ENCODE results near the gene ARRDC3.
A peak's percentile ranks its signal among the peaks of the same experiment; 100 is the strongest.

The ARRDC3 gene

GRCh38 chr5:91366551-91366950 lies 16.6 kb downstream of the ARRDC3 start:
- TF ChIP-seq CTCF (IDR thresholded peaks at IDR 0.05; ENCODE audit: low read depth, low read length, missing control alignments): no peak
- in situ Hi-C loops (cut with HindIII; ENCODE audit: low sequenced_read_pairs): no loop called here
- H3K4me3 ChIP-seq (ENCODE audit: low read depth, low read length): no peak overlapping the region
- DNase-seq (ENCODE audit: low read depth): no peak

- DNase-seq (ENCODE audit: low read depth): no peak
- in situ Hi-C loops (cut with HindIII; ENCODE audit: low sequenced_read_pairs): no loop called here
- no peak for TF ChIP-seq CTCF (IDR thresholded peaks at IDR 0.05; ENCODE audit: low read depth, low read length, missing control alignments)
- no peak overlapping the region for H3K4me3 ChIP-seq (ENCODE audit: low read depth, low read length)
These were observed 17.6 kb downstream of the ARRDC3 start for GRCh38 chr5:91365498-91365897.

- no peak for TF ChIP-seq CTCF (IDR thresholded peaks at IDR 0.05; ENCODE audit: low read depth, low read length, missing control alignments)
- in situ Hi-C loops (cut with HindIII; ENCODE audit: low sequenced_read_pairs): no loop called here
- DNase-seq (ENCODE audit: low read depth): no peak
- no peak overlapping the region for H3K4me3 ChIP-seq (ENCODE audit: low read depth, low read length)
These were observed 20.2 kb downstream of the ARRDC3 start for GRCh38 chr5:91362935-91363334.

GRCh38 chr5:91361790-91362189 lies 21.3 kb downstream of the ARRDC3 start:
- in situ Hi-C loops (cut with HindIII; ENCODE audit: low sequenced_read_pairs): no loop called here
- DNase-seq (ENCODE audit: low read depth): no peak
- TF ChIP-seq CTCF (IDR thresholded peaks at IDR 0.05; ENCODE audit: low read depth, low read length, missing control alignments): no peak
- H3K4me3 ChIP-seq (ENCODE audit: low read depth, low read length): no peak overlapping the region

GRCh38 chr5:91361055-91361701 lies 21.9 kb downstream of the ARRDC3 start:
- DNase-seq (ENCODE audit: low read depth): no peak
- TF ChIP-seq CTCF (IDR thresholded peaks at IDR 0.05; ENCODE audit: low read depth, low read length, missing control alignments): no peak
- in situ Hi-C loops (cut with HindIII; ENCODE audit: low sequenced_read_pairs): no loop called here
- no peak overlapping the region for H3K4me3 ChIP-seq (ENCODE audit: low read depth, low read length)

- no peak for TF ChIP-seq CTCF (IDR thresholded peaks at IDR 0.05; ENCODE audit: low read depth, low read length, missing control alignments)
- in situ Hi-C loops (cut with HindIII; ENCODE audit: low sequenced_read_pairs): no loop called here
- no peak overlapping the region for H3K4me3 ChIP-seq (ENCODE audit: low read depth, low read length)
- DNase-seq (ENCODE audit: low read depth): peak; percentile 69
These were observed 23.0 kb downstream of the ARRDC3 start for GRCh38 chr5:91359962-91360609.
